Umbilical cord (tissue), 2 donors: ENCODE results near the gene USP5. TPM values are rescaled to one million over a fixed set of nuclear protein-coding genes. Genes with fewer than 3 reads are reported as not detected.
"Not testable (repeated sequence)": the region's sequence is repeated elsewhere in the genome, so short reads cannot be mapped to it uniquely, and the experiment has no call there.

Source experiments
- DNase-seq: peaks from one replicate; pipeline ENCODE4 v3.0.0-alpha.2; 2015; ENCODE audit warnings: low spot score
- total RNA-seq: library from RNA; depleted of rRNA; stranded (reverse); fragments of >200 nt; gene quantifications from one replicate; pipeline ENCODE4 v1.2.3, GENCODE V29; 2014; ENCODE audit warnings: low replicate concordance; ENCODE audit not compliant: insufficient read depth

The USP5 gene
- total RNA-seq, 1 donor from 2014 or later, result 50.6 TPM

- DNase-seq, result not testable (repeated sequence)
Measured at GRCh38 chr12:6865307-6865706, 13.4 kb downstream of the USP5 start.

DNA sequence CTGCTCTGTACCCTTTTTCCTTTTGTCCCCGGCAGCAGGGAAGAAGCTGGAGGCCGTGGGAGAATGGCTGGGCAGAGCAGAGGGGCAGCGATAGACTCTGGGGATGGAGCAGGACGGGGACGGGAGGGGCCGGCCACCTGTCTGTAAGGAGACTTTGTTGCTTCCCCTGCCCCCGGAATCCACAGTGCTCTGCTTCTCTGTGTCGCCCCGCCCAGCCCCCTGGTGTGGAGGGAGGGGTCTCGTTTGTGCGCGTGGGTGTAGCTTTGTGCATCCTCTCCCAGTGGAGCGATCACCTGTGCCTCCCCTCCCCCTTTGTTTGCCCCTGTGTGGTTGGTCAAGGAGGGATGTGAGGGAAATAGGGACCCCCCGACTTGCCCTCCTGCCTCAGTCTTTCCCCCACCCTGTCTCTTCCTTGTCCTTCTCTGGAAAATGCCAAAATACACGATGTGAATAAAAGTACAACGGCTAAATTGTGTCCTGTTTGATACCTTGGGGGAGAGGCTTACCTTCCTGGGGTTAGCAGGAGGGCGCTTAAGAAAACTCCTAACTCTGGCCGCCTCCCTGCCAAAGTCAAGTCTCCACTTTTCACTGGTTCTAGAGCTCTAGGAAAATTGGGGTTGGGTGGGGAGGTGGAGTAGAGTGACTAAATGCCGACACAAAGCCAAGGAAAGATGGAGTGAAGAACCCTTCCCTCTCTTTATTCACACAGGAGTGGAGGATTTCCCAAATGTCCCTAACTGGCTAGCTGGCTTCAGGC is 14.4 kb downstream of the USP5 start:
- no peak for DNase-seq

GRCh38 chr12:6866920-6867412 is 15.0 kb downstream of the USP5 start:
- no peak for DNase-seq

- peak; percentile 82 for DNase-seq
Measured at GRCh38 chr12:6867413-6868210, 15.7 kb downstream of the USP5 start, which contains the start of gene TPI1. Gene TPI1, plus strand, starts transcription at chr12:6867531. Its CDS starts 36 bp downstream, at chr12:6867567.

- DNase-seq, result peak; percentile 20
Measured at GRCh38 chr12:6868211-6869048, 16.5 kb downstream of the USP5 start.

GRCh38 chr12:6869049-6870021 is 17.4 kb downstream of the USP5 start:
- DNase-seq, result peak; percentile 82

DNA sequence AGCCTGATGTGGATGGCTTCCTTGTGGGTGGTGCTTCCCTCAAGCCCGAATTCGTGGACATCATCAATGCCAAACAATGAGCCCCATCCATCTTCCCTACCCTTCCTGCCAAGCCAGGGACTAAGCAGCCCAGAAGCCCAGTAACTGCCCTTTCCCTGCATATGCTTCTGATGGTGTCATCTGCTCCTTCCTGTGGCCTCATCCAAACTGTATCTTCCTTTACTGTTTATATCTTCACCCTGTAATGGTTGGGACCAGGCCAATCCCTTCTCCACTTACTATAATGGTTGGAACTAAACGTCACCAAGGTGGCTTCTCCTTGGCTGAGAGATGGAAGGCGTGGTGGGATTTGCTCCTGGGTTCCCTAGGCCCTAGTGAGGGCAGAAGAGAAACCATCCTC is 18.4 kb downstream of the USP5 start:
- DNase-seq, result not testable (repeated sequence)

DNA sequence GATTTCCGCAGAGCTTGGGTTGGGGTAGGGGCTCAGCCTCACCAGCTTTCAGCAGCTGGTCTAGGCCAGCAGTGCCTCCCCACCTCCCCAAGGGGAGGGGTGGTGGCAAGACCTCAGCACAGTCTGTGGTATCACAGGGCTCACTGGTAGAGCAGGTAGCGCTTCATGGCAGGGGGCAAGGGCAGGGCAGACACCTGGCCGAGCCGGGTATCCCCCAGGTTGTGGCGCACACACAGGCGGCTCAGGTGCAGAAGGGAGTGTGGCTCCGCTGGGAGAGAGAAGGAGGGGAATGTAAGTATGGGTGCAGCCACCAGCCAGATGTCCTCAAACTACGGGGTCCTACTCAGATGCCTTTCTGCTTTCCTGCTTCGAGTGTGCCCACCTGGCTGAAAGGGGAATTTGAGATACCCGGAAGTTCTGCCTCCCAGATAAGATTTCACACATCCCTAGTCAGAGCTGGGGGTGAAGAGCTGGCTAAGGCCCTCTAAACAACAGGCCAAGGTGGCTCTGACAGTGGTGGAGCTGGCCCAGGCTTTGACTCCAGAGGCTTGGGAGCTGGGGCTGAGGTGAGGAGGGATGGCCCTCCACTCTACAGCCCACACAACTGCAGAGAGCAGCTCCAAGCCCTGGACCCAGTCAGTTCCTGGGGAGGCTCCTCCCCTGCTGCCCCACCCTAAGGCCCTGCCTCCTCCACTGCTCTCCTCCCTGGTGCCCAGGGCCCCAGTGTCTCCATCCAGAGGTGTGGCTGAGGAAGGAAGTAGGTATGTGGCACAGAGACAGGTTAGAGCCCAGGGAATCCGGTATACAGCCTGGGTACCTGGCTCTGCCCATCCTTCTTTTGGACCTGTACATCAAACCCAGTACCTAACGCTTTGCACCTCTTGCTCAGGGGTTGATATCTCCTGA is 19.4 kb downstream of the USP5 start:
- DNase-seq, result peak; percentile 50

DNA sequence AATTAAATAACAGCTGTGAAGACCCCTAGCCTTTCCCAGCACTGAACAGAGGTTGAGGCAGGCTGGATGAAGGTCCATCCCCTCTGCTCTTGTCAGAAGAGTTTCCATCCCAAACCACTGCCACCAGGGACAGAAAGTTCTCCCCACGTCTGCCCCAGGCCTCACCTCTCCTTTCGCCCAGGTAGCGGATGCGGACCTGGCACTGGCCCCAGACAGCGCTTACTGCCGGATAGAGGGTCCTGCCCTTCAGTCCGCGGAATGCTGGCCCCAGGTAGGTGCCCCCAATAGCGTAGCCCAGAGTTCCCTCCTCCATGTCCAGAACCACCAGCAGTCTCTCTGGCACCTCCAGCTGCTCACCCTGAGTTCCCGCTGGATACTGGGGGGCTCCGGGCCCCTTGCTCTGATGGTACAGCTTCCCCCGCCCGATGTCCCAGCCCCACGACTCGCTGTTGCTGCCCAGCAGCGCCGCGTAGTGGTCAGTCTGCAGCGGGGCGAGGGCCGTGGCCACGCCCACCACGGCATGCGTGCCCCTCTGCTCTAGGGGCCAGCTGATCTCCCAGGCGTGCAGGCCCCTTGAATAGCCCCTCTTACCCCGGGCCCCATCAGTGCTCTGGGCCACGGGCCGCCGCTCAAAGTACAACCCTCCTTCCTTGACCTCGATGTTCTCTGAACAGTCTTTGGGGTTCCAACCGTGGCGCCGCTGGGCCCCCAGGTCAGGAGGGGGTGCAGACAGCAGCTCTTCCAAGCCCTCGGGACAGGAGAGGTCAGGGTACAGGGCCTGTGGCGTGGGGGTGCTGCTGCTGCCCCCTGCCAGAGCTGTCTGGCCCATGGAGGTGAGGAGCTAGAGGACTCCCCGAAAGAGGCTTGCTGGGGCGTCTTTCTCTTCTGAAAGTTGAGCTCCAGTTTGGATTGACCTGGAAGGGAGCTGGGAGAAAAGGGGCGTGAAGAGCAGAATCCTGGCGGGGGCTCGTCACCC is 20.4 kb downstream of the USP5 start:
- DNase-seq, result peak; percentile 83

GRCh38 chr12:6873094-6874014 is 21.4 kb downstream of the USP5 start, which contains the start of gene SPSB2:
Gene SPSB2, minus strand, starts transcription at chr12:6873303. Its CDS starts 402 bp downstream, at chr12:6872901.
- peak; percentile 98 for DNase-seq

DNA sequence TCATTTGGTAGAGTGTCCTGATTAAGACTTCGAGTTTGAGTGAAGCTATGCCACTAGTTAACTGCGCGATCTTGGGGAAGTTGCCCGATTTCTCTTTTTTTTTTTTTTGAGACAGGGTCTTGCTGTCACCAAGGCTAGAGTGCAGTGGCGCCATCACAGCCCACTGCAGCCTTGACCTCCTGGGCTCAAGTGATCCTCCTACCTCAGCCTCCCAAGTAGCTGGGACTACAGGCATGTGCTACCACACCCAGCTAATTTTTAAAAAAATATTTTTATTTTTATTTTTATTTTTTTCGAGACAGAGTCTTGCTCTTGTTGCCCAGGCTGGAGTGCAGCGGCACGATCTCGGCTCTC is 22.0 kb downstream of the USP5 start:
- DNase-seq, result not testable (repeated sequence)

DNA sequence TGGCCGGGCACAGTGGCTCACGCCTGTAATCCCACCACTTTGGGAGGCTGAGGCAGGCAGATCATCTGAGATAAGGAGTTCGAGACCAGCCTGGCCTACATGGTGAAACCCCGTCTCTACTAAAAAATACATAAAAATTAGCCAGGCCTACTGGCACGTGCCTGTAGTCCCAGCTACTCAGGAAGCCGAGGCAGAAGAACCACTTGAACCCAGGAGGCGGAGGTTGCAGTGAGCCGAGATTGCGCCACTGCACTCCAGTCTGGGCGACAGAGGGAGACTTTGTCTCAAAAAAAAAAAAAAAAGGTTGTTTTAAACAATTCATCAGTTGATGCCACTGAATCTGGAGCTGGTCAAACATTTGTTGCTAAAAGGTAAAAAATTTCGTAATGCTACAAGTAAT is 27.9 kb downstream of the USP5 start:
- DNase-seq, result not testable (repeated sequence)

DNA sequence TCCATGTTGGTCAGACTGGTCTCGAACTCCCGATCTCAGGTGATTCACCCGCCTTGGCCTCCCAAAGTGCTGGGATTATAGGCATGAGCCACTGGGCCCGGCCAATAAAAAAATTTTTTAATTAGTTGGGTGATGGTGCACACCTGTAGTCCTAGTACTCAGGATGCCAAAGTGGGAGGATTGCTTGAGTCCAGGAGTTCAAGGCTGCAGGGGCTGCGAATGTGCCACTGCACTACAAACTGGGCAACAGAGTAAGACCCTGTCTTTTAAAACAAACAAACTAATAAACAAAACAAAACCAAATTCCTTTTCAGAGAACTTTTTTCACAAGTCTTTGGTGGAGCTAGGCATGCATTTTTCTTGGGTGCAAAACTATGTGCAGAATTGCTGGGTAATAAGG is 31.3 kb downstream of the USP5 start:
- DNase-seq, result no peak

GRCh38 chr12:6883683-6884082 is 31.7 kb downstream of the USP5 start:
- DNase-seq, result no peak

- no peak for DNase-seq
Measured at GRCh38 chr12:6884539-6884938, 32.6 kb downstream of the USP5 start.

DNA sequence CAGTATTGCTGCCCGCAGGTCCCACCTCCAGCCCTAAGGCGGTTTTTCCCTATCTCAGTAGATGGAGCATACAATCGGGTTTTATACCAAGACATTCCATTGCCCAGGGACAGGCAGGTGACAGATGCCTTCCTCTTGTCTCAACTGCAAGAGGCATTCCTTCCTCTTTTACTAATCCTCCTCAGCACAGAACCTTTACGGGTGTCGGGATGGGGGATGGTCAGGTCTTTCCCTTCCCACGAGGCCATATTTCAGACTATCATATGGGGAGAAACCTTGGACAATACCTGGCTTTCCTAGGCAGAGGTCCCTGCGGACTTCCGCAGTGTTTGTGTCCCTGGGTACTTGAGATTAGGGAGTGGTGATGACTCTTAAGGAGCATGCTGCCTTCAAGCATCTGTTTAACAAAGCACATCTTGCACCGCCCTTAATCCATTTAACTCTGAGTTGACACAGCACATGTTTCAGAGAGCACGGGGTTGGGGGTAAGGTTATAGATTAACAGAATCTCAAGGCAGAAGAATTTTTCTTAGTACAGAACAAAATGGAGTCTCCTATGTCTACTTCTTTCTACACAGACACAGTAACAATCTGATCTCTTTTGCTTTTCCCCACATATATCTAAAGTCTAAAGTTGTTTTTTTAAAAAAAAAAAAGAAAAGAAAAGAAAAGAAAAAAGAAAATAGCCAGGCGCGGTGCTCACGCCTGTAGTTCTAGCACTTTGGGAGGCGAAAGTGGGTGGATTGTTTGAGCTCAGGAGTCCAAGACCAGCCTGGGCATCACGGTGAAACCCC is 34.5 kb downstream of the USP5 start:
- not testable (repeated sequence) for DNase-seq
